Thoracic aorta (tissue), 2 donors: Measurements from ENCODE around the gene GPD1L. TPM values are rescaled to one million over a fixed set of nuclear protein-coding genes. Genes with fewer than 3 reads are reported as not detected.
A peak's percentile ranks its signal among the peaks of the same experiment; 100 is the strongest.
"Not testable (repeated sequence)": the region's sequence is repeated elsewhere in the genome, so short reads cannot be mapped to it uniquely, and the experiment has no call there.

Experiments used
- ATAC-seq: fragments of 150-250 bp; one replicate; pipeline ENCODE4 v1.8.0; 2017; ENCODE audit warnings: low read depth; ENCODE audit not compliant: insufficient number of reproducible peaks, low FRiP score
- DNase-seq: peaks from one replicate; pipeline ENCODE4 v3.0.0-alpha.2; 2020; ENCODE audit warnings: low spot score
- H3K27ac ChIP-seq, 2 donors: fragments of 200-600 bp; sonication (generic); 1 replicate in 1 of 2; 2 replicates in 1 of 2; pipeline ENCODE4 v1.5.1; 2016; ENCODE audit warnings: mild to moderate bottlenecking in 2 of 2, moderate library complexity in 2 of 2
- H3K27me3 ChIP-seq: fragments of 200-600 bp; sonication (generic); replicated peaks from 2 replicates; pipeline ENCODE4 v1.6.0; 2016; ENCODE audit warnings: mild to moderate bottlenecking; ENCODE audit not compliant: insufficient read depth
- H3K36me3 ChIP-seq: fragments of 200-600 bp; sonication (generic); one replicate; pipeline ENCODE4 v1.5.1; 2016
- H3K4me1 ChIP-seq, 2 donors: fragments of 200-600 bp; sonication (generic); 1 replicate in 1 of 2; 2 replicates in 1 of 2; pipeline versions ENCODE4 v1.5.1 to v1.6.0; 2016; ENCODE audit warnings: low read depth in 2 of 2, mild to moderate bottlenecking in 1 of 2; ENCODE audit not compliant: control insufficient read depth in 1 of 2
- H3K4me3 ChIP-seq: fragments of 200-600 bp; sonication (generic); 2 replicates; pipeline ENCODE4 v1.5.1; 2016; ENCODE audit warnings: mild to moderate bottlenecking
- H3K9me3 ChIP-seq: fragments of 200-600 bp; sonication (generic); 2 replicates; pipeline ENCODE4 v1.5.1; 2016
- CTCF ChIP-seq: fragments of 200-600 bp; sonication (generic); IDR thresholded peaks from one replicate; pipeline ENCODE4 v1.5.1; 2019; ENCODE audit warnings: antibody characterized with exemption
- total RNA-seq, 2 donors: library from RNA; depleted of rRNA; stranded (reverse); fragments of >200 nt; gene quantifications; one replicate each; pipeline versions ENCODE4 v1.1.0 to v1.2.3, GENCODE V29; 2016

Gene GPD1L
- total RNA-seq: 10 to 100 TPM; 32.8 to 49.1 TPM

DNA sequence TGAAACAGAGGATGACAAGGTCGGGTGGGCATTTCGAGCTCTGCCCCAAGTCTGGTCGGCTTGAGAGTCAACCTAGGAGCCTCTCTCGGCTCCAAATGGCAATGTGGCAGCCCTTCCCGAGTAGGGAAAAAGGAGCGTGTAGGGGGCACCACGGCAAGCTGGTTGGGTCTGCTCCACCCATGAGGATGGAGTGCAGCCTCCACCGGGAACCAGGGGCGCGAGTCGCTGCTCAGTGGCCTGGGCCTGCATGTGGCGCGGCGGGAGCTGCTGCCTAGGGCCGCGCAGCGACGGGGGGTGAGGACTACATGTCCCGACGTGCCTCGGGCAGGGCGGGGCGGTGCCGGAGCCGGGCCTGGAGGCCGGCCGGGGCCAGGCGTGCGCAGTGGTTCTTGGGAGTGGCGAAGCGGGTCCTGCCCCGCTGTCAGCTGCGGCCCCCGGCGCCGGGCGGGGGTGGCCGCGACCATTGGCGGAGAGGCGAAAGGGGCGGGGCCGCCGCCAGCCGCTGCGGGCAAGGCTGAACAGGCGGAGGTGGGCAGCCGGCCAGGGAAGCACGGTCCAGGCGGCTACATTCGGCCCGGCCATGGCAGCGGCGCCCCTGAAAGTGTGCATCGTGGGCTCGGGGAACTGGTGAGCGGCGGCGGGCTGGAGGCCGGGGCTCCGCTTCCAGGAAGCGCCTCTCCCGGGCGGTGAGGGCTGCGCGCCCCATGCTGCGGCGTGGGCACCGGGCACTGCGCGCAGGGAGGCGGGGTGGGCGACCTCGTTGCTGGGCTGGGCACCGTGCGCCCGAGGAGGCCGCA is at the start of gene GPD1L:
Gene GPD1L (plus strand): TSS at position 489 of the 797 bp plus-strand sequence. CDS start 92 bp downstream, at position 581.
- TF ChIP-seq CTCF: no peak

DNA sequence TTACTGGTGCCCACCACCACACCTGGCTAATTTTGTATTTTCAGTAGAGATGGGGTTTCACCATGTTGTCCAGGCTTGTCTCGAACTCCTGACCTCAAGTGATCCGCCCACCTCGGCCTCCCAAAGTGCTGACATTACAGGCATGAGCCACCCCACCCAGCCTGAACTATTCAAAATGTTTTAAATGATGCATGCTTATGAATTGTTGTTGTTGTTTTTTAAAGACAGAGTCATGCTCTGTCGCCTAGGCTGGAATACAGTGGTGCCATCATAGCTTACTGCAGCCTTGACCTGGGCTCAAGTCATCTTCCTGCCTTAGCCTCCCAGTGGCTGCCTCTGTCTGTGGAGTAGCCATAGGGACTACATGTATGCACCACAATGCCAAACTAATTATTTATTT is 48.0 kb upstream of the GPD1L start:
- H3K4me1 ChIP-seq: peaks cover 0 to 12% of the 10 kb centered on the region in 2 donors
- not testable (repeated sequence) for H3K4me3 ChIP-seq, DNase-seq, H3K36me3 ChIP-seq, H3K9me3 ChIP-seq, ATAC-seq, H3K27me3 ChIP-seq, H3K27ac ChIP-seq

More for the DNA sequence above, at the start of gene GPD1L:
- Histone ChIP-seq H3K27me3 (no peaks in the 10 kb centered on the region), H3K9me3 (peaks cover 2% of the 10 kb centered on the region), H3K27ac (peak within 1 kb of the TSS; percentile 65 to 76), H3K36me3 (no peaks in the 10 kb centered on the region), H3K4me3 (peak within 1 kb of the TSS; percentile 93), H3K4me1 (peaks cover 22 to 45% of the 10 kb centered on the region in 2 donors)
- peak; percentile 55 for DNase-seq
- ATAC-seq: peak; percentile 62

DNA sequence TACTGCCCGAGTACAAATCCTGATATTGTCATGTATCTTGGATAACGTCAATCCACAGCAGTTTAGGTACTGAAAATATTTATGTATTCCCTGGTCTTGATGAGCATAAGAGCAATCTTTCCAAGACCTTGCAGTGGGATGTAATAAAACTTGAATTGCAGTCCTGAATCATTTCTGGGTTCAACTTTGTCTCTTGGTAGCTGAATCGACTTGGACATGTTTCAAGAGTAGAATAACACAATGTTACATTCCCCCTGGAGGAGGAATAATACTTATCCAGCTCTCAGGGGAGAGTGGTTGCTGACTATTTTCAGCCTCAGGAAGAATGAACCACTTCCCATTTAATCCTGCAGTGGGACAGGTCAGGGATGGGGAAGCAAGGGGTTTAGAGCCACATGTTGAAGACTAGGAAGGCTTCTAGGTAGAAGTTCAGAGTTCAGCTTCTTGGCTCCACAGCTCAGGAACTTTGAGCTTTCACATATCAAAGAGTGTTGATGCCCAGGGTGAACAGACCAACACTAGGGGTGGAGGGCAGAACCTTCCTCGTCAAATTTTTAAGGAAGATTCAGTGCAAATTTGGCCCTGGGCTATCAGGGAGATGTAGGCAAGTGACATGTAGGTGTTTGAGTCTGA is 43.4 kb upstream of the GPD1L start:
- H3K9me3 ChIP-seq: no peaks in the 10 kb centered on the region
- no peak overlapping the region for H3K27ac ChIP-seq
- H3K4me3 ChIP-seq: no peak overlapping the region
- H3K27me3 ChIP-seq: no peaks in the 10 kb centered on the region
- no peaks in the 10 kb centered on the region for H3K36me3 ChIP-seq
- ATAC-seq: no peak
- no peak for TF ChIP-seq CTCF
- DNase-seq: no peak
- H3K4me1 ChIP-seq: peaks cover 0 to 13% of the 10 kb centered on the region in 2 donors

- ATAC-seq: no peak
- TF ChIP-seq CTCF: no peak
- H3K4me1 ChIP-seq: peaks cover 0 to 13% of the 10 kb centered on the region in 2 donors
- no peak overlapping the region for H3K27ac ChIP-seq
- DNase-seq: no peak
- no peaks in the 10 kb centered on the region for H3K36me3 ChIP-seq
- H3K27me3 ChIP-seq: no peaks in the 10 kb centered on the region
- no peak overlapping the region for H3K4me3 ChIP-seq
- H3K9me3 ChIP-seq: no peaks in the 10 kb centered on the region
Measured at GRCh38 chr3:32066686-32067085, 39.7 kb upstream of the GPD1L start.

DNA sequence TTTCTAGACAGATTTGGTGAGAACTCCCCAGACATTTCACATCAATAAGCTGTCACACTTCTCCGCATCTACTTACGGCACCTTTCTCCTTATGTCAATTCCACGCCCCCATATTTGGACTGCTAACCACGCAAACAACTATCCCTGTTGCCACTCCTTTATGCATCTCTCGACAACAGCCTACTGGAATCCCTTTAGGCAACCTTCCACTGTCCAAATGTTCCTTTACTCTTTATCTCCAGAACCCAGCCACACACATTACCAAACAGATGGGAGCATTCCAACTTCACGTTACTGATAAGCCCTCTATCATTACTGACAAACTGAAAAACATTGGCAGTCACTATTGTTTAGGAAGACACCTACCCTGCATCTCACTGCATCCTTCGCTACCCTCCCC is 32.2 kb upstream of the GPD1L start:
- H3K9me3 ChIP-seq, DNase-seq, H3K4me1 ChIP-seq, ATAC-seq, H3K4me3 ChIP-seq, H3K27ac ChIP-seq, H3K36me3 ChIP-seq, H3K27me3 ChIP-seq: not testable (repeated sequence)

DNA sequence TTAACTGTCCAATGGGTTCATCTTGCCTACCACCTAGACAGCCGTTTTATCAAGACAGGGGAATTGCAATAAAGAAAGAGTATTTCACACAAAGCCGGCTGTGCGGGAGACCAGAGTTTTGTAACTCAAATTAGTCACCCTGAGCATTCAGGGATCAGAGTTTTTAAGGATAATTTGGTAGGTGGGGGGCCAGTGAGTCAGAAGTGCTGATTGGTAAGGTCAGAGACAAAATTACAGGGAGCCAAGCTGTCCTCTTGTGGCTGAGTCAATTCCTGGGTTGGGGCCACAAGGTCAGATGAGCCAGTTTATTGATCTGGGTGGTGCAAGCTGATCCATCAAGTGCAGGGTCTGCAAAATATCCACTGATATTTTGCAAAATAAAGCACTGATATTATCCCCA is 29.9 kb upstream of the GPD1L start:
- ATAC-seq (no peak), DNase-seq (no peak)
- no peaks in the 10 kb centered on the region for H3K27me3 ChIP-seq
- no peak overlapping the region for H3K27ac ChIP-seq
- H3K4me3 ChIP-seq: no peak overlapping the region
- TF ChIP-seq CTCF: no peak
- no peaks in the 10 kb centered on the region for H3K9me3 ChIP-seq
- H3K36me3 ChIP-seq: no peaks in the 10 kb centered on the region
- H3K4me1 ChIP-seq: no peaks in the 10 kb centered on the region
